Neural cell (in vitro differentiated cells): Measurements from ENCODE around the gene DSCAM. TPM values are rescaled to one million over a fixed set of nuclear protein-coding genes. Genes with fewer than 3 reads are reported as not detected.

Experiments used
- H2AFZ ChIP-seq: fragments of 200-600, 300-800 bp; sonication (generic), shearing (Covaris generic); 2 replicates; pipeline ENCODE4 v1.6.0; 2014; ENCODE audit warnings: low read depth, mild to moderate bottlenecking, antibody characterized with exemption, low read length, moderate library complexity
- H3F3A ChIP-seq: fragments of 200-600 bp; shearing (Covaris generic); 2 replicates; pipeline ENCODE4 v1.6.1; 2016; ENCODE audit warnings: mild to moderate bottlenecking, moderate library complexity, mixed read lengths, antibody characterized with exemption, low read length; ENCODE audit not compliant: insufficient read depth, poor library complexity, severe bottlenecking
- H3K27ac ChIP-seq: fragments of 200-600, 300-800 bp; sonication (generic), shearing (Covaris generic); 2 replicates; pipeline ENCODE4 v1.5.1; 2014; ENCODE audit warnings: mild to moderate bottlenecking, low read length, moderate library complexity
- H3K27me3 ChIP-seq: fragments of 300-800, 200-600 bp; sonication (generic), shearing (Covaris generic); 2 replicates; pipeline ENCODE4 v1.6.0; 2014; ENCODE audit warnings: mild to moderate bottlenecking, low read depth, low read length, moderate library complexity; ENCODE audit not compliant: insufficient read depth
- H3K36me3 ChIP-seq: fragments of 300-800, 200-600 bp; sonication (generic), shearing (Covaris generic); 2 replicates; pipeline ENCODE4 v1.5.1; 2014; ENCODE audit warnings: mild to moderate bottlenecking, antibody characterized with exemption, low read length, moderate library complexity; ENCODE audit not compliant: insufficient read depth
- H3K4me2 ChIP-seq: fragments of 300-800, 200-600 bp; sonication (generic), shearing (Covaris generic); 2 replicates; pipeline ENCODE4 v1.6.0; 2014; ENCODE audit warnings: mild to moderate bottlenecking, low read length
- H3K4me3 ChIP-seq: fragments of 300-800, 200-600 bp; sonication (generic), shearing (Covaris generic); 2 replicates; pipeline ENCODE4 v1.5.1; 2014; ENCODE audit warnings: mild to moderate bottlenecking, low read length, moderate library complexity
- H3K79me2 ChIP-seq: fragments of 200-600 bp; shearing (Covaris generic); replicated peaks from 2 replicates; pipeline ENCODE4 v1.6.0; 2014; ENCODE audit warnings: mild to moderate bottlenecking, low read length, moderate library complexity; ENCODE audit not compliant: insufficient read depth
- H3K9ac ChIP-seq: fragments of 300-800, 200-600 bp; sonication (generic), shearing (Covaris generic); 2 replicates; pipeline ENCODE4 v1.6.1; 2016; ENCODE audit warnings: mild to moderate bottlenecking, low read length, mixed read lengths
- H3K9me2 ChIP-seq: fragments of 200-600 bp; shearing (Covaris generic); 2 replicates; pipeline ENCODE4 v1.6.1; 2016; ENCODE audit warnings: mild to moderate bottlenecking, low read length, mixed read lengths; ENCODE audit not compliant: insufficient read depth
- H3K9me3 ChIP-seq: fragments of 200-600, 300-800 bp; sonication (generic), shearing (Covaris generic); 2 replicates; pipeline ENCODE4 v1.6.1; 2016; ENCODE audit warnings: mild to moderate bottlenecking, mixed run types, low read length, moderate library complexity, mixed read lengths
- H4K20me1 ChIP-seq: fragments of 200-600 bp; shearing (Covaris generic); 2 replicates; pipeline ENCODE4 v1.6.1; 2016; ENCODE audit warnings: mild to moderate bottlenecking, mixed run types; ENCODE audit not compliant: insufficient read depth
- EZH2 ChIP-seq: fragments of 200-600, 300-800 bp; shearing (Covaris generic), sonication (generic); IDR thresholded peaks from 2 replicates; pipeline ENCODE4 v1.6.1; 2014; ENCODE audit warnings: antibody characterized with exemption, low read length, borderline replicate concordance, mild to moderate bottlenecking; ENCODE audit not compliant: insufficient read depth, poor library complexity, severe bottlenecking
- MXI1 ChIP-seq: fragments of 450-650 bp; conservative IDR thresholded peaks from 2 replicates; pipeline ENCODE4 v1.6.1; 2014; ENCODE audit warnings: antibody characterized with exemption, mild to moderate bottlenecking; ENCODE audit not compliant: poor library complexity, severe bottlenecking
- POLR2AphosphoS5 ChIP-seq: IDR thresholded peaks from 2 replicates; pipeline ENCODE4 v1.6.1; 2012
- SMC3 ChIP-seq: fragments of 450-650 bp; conservative IDR thresholded peaks from 2 replicates; pipeline ENCODE4 v1.6.1; 2014; ENCODE audit warnings: antibody characterized with exemption, mild to moderate bottlenecking, moderate library complexity; ENCODE audit not compliant: poor library complexity
- polyA plus RNA-seq: library from polyadenylated mRNA; depleted of rRNA; stranded (reverse); fragments of >200 nt; gene quantifications from 2 replicates; pipeline ENCODE4 v1.2.3, GENCODE V29; 2014
- TF ChIP-seq, protein P1 (sequence below): fragments of 450-650 bp; IDR thresholded peaks from 2 replicates; pipeline ENCODE4 v1.5.1; 2014; ENCODE audit warnings: antibody characterized with exemption, mild to moderate bottlenecking, moderate library complexity; ENCODE audit not compliant: poor library complexity, severe bottlenecking

DSCAM gene
- polyA plus RNA-seq, 1 donor from 2014 or later = 5.3 TPM

DNA sequence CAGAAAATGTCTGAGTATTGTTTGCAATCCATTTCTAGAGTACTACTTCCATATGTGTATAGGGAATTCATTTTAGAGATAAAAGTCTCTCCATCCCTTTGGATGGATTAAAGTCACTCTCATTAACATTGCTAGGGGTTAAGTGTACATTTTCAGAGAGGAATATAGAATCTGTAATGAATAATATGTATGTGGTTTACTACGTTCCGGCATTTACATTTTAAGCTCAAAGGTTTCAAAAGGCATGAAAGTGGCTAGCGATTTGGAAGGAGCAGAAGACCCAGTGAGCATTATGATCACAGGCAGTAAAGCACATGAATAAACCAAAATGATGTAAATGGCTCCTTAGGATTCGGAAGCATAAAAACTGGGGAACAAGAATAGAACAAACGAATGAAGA is 123.0 kb downstream of the DSCAM start:
- H4K20me1 ChIP-seq = no peaks in the 10 kb centered on the region
- H3K9ac ChIP-seq = no peak overlapping the region
- H3K9me3 ChIP-seq = peaks cover 5% of the 10 kb centered on the region
- H3K4me3 ChIP-seq = no peak overlapping the region
- H3K27me3 ChIP-seq = no peaks in the 10 kb centered on the region
- H2AFZ ChIP-seq = no peak overlapping the region
- no peaks in the 10 kb centered on the region for H3K79me2 ChIP-seq
- H3K36me3 ChIP-seq = no peaks in the 10 kb centered on the region
- no peak overlapping the region for H3K27ac ChIP-seq
- no peaks in the 10 kb centered on the region for H3K9me2 ChIP-seq
- peaks cover 4% of the 10 kb centered on the region for H3F3A ChIP-seq
- H3K4me2 ChIP-seq = no peak overlapping the region
- TF ChIP-seq, protein P1, sequence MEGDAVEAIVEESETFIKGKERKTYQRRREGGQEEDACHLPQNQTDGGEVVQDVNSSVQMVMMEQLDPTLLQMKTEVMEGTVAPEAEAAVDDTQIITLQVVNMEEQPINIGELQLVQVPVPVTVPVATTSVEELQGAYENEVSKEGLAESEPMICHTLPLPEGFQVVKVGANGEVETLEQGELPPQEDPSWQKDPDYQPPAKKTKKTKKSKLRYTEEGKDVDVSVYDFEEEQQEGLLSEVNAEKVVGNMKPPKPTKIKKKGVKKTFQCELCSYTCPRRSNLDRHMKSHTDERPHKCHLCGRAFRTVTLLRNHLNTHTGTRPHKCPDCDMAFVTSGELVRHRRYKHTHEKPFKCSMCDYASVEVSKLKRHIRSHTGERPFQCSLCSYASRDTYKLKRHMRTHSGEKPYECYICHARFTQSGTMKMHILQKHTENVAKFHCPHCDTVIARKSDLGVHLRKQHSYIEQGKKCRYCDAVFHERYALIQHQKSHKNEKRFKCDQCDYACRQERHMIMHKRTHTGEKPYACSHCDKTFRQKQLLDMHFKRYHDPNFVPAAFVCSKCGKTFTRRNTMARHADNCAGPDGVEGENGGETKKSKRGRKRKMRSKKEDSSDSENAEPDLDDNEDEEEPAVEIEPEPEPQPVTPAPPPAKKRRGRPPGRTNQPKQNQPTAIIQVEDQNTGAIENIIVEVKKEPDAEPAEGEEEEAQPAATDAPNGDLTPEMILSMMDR = no peak

DNA sequence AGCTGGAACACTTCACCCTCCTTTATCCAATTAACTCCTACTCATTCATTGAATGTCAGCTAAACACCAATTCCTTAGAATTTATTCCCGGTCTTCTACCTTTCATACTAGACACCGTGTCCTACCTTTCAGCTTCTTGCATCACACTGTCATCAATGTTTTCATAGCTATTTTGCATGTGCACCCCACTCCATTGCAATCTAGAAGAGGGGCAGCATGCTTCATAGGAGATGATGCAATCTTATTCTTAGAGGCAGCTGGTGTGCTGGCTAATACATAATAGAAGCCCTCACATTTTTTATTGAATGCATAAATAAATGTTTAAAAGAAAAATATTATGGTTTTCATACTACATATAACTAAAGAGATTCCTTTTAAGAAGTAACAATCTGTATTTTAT is 123.6 kb downstream of the DSCAM start:
- H3K4me2 ChIP-seq = no peak overlapping the region
- TF ChIP-seq POLR2AphosphoS5 = no peak
- TF ChIP-seq, protein P1 = no peak
- no peak for TF ChIP-seq SMC3
- no peak for TF ChIP-seq EZH2
- no peaks in the 10 kb centered on the region for H3K27me3 ChIP-seq
- no peak overlapping the region for H3K27ac ChIP-seq
- no peaks in the 10 kb centered on the region for H3F3A ChIP-seq
- H3K9me2 ChIP-seq = no peaks in the 10 kb centered on the region
- H3K79me2 ChIP-seq = no peaks in the 10 kb centered on the region
- H3K4me3 ChIP-seq = no peak overlapping the region
- H4K20me1 ChIP-seq = no peaks in the 10 kb centered on the region
- H3K36me3 ChIP-seq = no peaks in the 10 kb centered on the region
- no peak overlapping the region for H2AFZ ChIP-seq
- H3K9ac ChIP-seq = no peak overlapping the region
- H3K9me3 ChIP-seq = peaks cover 5% of the 10 kb centered on the region

DNA sequence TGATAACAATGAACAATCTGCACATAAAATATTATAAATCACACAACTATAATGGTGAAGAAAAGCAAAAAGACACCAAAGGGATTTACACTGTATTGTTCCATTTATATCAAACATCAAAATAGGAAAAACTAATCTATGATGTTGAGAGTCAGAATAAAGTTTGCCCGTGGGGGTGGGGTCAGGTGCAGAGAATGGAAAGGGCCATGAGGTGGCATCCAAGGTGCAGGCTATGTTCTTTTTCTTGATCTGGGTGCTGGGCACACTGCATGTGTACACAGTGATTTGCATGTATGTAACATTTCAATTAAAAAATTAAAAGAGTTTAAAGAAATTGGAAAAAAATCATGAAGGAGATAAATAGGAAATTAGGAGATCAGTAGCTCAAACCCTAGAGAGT is 127.3 kb downstream of the DSCAM start:
- H3K9me3 ChIP-seq = peaks cover 5% of the 10 kb centered on the region
- no peak overlapping the region for H3K9ac ChIP-seq
- H3K9me2 ChIP-seq = no peaks in the 10 kb centered on the region
- no peak overlapping the region for H3K27ac ChIP-seq
- H3K79me2 ChIP-seq = no peaks in the 10 kb centered on the region
- no peak overlapping the region for H3K4me3 ChIP-seq
- TF ChIP-seq MXI1 = no peak
- TF ChIP-seq, protein P1 = peak; percentile 18
- no peaks in the 10 kb centered on the region for H3K36me3 ChIP-seq
- H3K27me3 ChIP-seq = no peaks in the 10 kb centered on the region
- no peak overlapping the region for H3K4me2 ChIP-seq
- no peaks in the 10 kb centered on the region for H4K20me1 ChIP-seq
- H2AFZ ChIP-seq = no peak overlapping the region
- no peaks in the 10 kb centered on the region for H3F3A ChIP-seq
